SH-SY5Y (cell line): ENCODE measurements around the gene CPNE4.

ENCODE experiments used
- GATA2 ChIP-seq: IDR thresholded peaks from 2 replicates; pipeline ENCODE4 v1.6.1; 2011; ENCODE audit warnings: mild to moderate bottlenecking, low read depth, low read length
- GATA3 ChIP-seq: IDR thresholded peaks from 2 replicates; pipeline ENCODE4 v1.6.1; 2011; ENCODE audit warnings: low read depth, mild to moderate bottlenecking, low read length, moderate library complexity

DNA sequence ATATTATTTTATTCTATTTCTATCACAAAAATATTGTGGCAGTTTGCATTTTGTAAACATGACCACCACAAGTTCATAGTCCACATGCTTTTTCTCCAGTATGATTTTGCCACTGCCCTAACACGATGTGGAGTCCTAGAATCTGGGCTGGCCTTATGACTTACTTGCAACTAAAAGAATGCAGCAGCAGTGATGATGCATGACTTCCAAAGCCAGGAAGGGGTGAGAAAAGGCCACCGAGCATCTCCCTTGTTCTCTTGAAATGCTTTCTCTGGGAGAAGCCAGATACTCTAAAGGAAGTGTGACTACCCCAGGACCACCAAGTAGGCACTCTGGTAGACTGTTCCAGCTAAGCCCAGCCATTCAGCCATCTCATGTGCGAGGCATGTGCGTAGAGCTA lies 340.4 kb downstream of the CPNE4 start:
- TF ChIP-seq GATA2 (no peak), GATA3 (no peak)
